Activated T-helper 9 cell treated with anti-CD3 and anti-CD28 coated beads, Interleukin-2, amount 50 U/mL, for 16 hours (primary cell): Measurements from ENCODE around the gene SMC1A.
"Not testable (repeated sequence)": the region's sequence is repeated elsewhere in the genome, so short reads cannot be mapped to it uniquely, and the experiment has no call there.

ENCODE experiments used
- DNase-seq: peaks from one replicate; pipeline ENCODE4 v3.0.0-alpha.2; 2020; ENCODE audit warnings: low read depth

Gene SMC1A

DNA sequence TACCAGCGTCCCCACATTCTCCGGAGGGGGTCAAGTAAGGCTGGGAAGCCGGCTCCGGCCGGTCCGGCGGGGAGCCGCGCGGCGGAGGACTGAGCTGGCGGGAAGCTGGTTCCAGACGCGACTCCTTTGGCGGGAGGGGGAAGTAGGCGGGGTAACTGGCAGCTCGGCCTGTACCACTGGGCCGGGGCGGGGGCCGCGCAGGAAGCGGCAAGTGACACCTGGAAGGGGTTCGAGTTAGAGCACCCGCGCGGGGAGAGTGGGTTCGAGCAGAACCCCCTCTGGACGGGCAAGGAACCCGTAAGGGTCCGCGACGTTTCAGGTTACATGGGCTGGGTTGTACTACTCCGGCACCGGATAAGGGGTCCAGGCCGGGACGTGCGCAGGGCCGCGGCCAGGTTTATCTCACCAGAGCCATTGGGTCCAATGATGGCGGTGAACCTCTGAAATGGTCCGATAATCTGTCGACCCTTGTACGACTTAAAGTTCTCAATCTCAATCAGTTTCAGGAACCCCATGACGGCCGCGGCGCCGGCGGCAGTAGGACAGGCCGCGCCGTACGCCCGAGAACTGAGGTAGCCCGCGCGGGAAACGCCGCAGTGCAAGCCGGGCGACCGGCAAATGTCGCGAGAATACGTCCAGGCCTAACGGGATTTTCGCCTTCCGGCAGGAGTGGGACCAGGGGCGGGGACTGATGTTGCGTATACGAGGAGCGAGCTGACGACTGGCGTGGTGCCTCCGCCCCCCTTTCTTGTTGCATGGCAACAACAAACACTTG is at the start of gene SMC1A:
SMC1A (minus strand) TSS at position 569 of the 775 bp plus-strand sequence; CDS start at position 515, 54 bp downstream.
- DNase-seq: peak; percentile 94

- DNase-seq: no peak
These were observed 48.9 kb upstream of the SMC1A start for GRCh38 chrX:53471346-53471745.

DNA sequence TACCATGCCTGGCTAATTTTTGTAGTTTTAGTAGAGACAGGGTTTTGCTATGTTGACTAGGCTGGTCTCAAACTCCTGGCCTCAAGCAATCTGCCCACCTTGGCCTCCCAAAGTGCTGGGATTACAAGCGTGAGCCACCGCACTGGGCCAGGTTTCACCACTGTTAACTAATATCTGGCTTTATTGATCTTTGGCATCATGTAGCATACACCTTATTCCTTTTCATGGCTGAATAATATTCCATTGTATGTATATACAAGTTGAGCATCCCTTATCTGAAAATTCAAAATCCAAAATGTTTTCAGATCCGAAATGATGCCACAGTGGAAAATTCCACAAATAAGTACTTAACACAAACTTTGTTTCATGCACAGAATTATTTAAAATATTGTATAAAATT is 46.2 kb upstream of the SMC1A start:
- not testable (repeated sequence) for DNase-seq

GRCh38 chrX:53458082-53458481 is 35.6 kb upstream of the SMC1A start:
- DNase-seq: no peak

- no peak for DNase-seq
These were observed 33.8 kb upstream of the SMC1A start for GRCh38 chrX:53456254-53456653.

- no peak for DNase-seq
These were observed 30.4 kb upstream of the SMC1A start for GRCh38 chrX:53452812-53453211.

GRCh38 chrX:53449632-53450031 is 27.2 kb upstream of the SMC1A start:
- no peak for DNase-seq

GRCh38 chrX:53447441-53447840 is 25.0 kb upstream of the SMC1A start:
- no peak for DNase-seq

- no peak for DNase-seq
These were observed 23.5 kb upstream of the SMC1A start for GRCh38 chrX:53445977-53446376.

GRCh38 chrX:53442322-53442631 is 19.8 kb upstream of the SMC1A start:
- no peak for DNase-seq

GRCh38 chrX:53441531-53442321 is 19.3 kb upstream of the SMC1A start:
- DNase-seq: peak; percentile 64

DNA sequence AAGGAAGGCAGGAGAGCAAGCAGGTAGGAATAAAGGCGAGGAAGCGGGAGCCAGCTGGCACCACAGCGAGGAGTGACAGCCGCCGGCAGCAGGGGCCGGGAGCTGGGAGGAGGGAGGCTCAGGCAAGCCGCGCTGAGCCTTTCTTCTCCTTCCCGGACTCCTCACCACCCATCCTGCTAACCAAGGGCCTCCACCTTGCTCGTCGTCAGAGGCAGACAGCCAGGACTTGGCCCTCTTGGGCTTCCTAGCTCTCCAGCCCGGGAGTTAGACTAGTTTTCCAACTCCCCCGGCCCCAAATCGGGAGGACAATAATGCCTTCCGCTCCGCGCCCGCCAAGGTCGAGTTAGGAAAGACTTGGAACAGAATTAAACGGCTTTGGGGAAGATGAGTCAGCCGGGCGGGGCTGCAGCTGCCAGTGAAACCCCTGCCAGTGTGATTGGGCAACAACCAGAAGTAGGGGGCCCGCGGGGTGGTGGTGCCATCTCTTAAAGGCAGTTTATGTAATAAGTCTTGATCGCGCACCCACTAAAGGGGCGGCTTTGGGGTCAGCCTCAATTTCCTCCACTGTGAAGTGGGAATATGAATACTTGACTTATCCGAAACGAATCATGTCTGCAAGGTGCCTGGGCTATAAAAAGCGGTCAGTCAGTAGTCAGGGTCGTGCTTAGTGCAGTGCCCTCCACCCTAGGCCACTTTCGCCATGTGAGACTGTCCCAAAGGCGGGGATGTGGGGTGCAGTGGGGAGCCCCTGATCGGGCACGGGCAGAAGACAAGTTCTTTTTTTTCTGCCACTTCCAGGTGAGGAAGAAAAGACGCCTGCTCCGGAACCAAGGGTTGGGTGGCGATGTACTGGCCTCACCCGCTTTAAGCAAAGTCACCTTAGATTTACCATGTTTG is 18.4 kb upstream of the SMC1A start:
- no peak for DNase-seq

DNA sequence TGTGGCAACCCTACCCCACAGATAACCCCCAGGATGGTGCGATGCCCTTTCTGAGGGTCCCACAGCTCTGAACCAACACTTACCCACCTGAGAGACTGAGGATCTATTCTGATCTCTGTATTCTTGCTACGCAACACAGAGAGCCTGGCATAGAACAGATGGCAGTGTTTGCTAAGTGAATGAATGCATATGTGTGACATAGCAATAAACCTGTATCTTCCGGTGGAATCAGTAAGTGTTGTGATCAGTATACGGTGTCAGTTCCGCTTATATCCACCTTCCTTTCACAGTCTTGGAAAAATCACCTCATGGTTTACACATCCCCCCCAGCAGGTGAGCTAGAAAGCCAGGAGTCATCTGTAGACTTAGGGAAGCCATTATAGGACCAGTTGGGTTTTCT is 17.6 kb upstream of the SMC1A start:
- DNase-seq: no peak

GRCh38 chrX:53438832-53439230 is 16.4 kb upstream of the SMC1A start:
- no peak for DNase-seq

- DNase-seq: no peak
These were observed 15.8 kb upstream of the SMC1A start for GRCh38 chrX:53438174-53438831.

- DNase-seq: no peak
These were observed 14.8 kb upstream of the SMC1A start for GRCh38 chrX:53437206-53437605.

GRCh38 chrX:53435997-53436396 is 13.5 kb upstream of the SMC1A start:
- DNase-seq: peak; percentile 46

DNA sequence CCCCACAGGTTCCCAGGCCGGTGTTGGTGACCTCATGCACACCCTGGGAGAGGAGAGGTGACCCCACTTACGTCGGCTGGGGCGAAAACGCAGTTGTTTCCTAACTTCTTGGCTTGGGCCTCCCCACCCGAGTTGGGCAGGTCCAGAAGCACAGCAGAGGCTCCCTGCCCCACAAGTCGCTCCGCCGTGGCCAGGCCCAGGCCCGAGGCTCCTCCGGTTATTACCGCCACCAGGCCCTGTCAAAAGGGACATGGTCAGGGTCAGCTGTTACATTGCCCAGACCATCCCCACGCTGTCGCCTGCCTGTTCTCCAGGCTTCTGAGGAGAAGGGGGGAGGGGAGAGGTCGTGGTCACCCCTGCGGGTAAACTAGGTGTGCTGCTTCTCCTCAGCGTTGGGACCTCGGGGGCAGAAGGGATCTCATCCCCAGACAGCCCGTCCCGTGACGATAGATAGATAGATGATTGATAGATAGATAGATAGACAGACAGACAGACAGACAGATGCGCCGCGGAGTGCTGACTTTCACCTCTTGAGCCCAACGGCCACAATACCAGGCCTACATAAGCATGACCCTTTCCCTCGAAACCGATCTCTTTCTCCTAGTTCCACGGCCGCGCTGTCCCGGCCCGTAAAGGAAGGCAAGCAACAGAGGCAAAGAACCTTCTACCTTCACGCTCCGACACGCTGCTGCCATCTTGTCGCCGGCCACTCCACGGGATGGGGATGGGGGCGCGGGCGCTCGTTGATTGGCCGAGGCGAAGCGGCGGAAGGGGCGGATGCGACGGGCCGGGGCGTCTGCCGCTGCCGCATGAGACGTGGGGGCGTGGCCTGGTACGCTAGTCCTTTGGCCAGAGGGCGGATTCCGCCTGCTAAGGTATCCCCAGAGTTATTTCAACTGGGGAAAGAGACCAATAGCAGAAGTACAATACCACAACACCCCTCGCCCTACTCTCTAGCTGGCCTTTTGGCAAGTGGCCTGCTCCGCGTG is 11.5 kb upstream of the SMC1A start, which contains the start of gene HSD17B10:
HSD17B10 (minus strand) TSS at position 720 of the 989 bp plus-strand sequence; CDS start at position 695, 25 bp downstream.
- DNase-seq: peak; percentile 79

GRCh38 chrX:53430231-53430630 is 7.8 kb upstream of the SMC1A start:
- no peak for DNase-seq

DNA sequence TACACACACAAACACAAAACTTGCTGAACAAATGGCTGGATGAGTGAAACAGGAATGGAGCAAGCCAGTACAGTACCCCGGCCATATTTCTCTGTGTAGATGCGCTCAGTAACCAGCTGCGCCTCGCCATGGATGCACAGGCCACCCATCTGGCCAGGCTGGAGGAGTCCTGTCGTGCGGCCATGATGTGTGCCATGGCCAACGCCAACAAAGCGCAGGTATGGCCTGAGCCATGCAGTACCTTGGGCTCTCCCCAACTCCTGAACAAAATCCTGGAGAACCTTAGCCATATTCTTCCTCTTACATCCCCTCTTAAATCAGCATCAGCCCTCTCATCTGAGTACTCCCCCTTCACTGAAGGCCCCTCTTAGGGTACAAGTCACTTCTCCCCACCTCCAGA is 7.3 kb upstream of the SMC1A start:
- no peak for DNase-seq
